HL-60 (cell line): Measurements from ENCODE around the gene SIGLEC12.

Source experiments
- SPI1 ChIP-seq: IDR thresholded peaks from 2 replicates; pipeline ENCODE4 v1.6.1; 2012; ENCODE audit warnings: low read depth, mild to moderate bottlenecking, borderline replicate concordance
- TF ChIP-seq, protein P1 (sequence below): IDR thresholded peaks from one replicate; pipeline ENCODE4 v1.5.1; 2011; ENCODE audit warnings: low read length, control low read depth, inconsistent platforms; ENCODE audit not compliant: insufficient read depth
- TF ChIP-seq, protein P2 (sequence below): IDR thresholded peaks from 2 replicates; pipeline ENCODE4 v1.6.1; 2012; ENCODE audit warnings: low read depth; ENCODE audit not compliant: insufficient replicate concordance

- TF ChIP-seq, protein P1, sequence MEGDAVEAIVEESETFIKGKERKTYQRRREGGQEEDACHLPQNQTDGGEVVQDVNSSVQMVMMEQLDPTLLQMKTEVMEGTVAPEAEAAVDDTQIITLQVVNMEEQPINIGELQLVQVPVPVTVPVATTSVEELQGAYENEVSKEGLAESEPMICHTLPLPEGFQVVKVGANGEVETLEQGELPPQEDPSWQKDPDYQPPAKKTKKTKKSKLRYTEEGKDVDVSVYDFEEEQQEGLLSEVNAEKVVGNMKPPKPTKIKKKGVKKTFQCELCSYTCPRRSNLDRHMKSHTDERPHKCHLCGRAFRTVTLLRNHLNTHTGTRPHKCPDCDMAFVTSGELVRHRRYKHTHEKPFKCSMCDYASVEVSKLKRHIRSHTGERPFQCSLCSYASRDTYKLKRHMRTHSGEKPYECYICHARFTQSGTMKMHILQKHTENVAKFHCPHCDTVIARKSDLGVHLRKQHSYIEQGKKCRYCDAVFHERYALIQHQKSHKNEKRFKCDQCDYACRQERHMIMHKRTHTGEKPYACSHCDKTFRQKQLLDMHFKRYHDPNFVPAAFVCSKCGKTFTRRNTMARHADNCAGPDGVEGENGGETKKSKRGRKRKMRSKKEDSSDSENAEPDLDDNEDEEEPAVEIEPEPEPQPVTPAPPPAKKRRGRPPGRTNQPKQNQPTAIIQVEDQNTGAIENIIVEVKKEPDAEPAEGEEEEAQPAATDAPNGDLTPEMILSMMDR, result no peak
- TF ChIP-seq SPI1, result peak; percentile 22; the same call in 1 of the 2 replicates
- TF ChIP-seq, protein P2, sequence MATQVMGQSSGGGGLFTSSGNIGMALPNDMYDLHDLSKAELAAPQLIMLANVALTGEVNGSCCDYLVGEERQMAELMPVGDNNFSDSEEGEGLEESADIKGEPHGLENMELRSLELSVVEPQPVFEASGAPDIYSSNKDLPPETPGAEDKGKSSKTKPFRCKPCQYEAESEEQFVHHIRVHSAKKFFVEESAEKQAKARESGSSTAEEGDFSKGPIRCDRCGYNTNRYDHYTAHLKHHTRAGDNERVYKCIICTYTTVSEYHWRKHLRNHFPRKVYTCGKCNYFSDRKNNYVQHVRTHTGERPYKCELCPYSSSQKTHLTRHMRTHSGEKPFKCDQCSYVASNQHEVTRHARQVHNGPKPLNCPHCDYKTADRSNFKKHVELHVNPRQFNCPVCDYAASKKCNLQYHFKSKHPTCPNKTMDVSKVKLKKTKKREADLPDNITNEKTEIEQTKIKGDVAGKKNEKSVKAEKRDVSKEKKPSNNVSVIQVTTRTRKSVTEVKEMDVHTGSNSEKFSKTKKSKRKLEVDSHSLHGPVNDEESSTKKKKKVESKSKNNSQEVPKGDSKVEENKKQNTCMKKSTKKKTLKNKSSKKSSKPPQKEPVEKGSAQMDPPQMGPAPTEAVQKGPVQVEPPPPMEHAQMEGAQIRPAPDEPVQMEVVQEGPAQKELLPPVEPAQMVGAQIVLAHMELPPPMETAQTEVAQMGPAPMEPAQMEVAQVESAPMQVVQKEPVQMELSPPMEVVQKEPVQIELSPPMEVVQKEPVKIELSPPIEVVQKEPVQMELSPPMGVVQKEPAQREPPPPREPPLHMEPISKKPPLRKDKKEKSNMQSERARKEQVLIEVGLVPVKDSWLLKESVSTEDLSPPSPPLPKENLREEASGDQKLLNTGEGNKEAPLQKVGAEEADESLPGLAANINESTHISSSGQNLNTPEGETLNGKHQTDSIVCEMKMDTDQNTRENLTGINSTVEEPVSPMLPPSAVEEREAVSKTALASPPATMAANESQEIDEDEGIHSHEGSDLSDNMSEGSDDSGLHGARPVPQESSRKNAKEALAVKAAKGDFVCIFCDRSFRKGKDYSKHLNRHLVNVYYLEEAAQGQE, result no peak
These were observed 34.9 kb downstream of the SIGLEC12 start for GRCh38 chr19:51466723-51467122.
